Rectal smooth muscle tissue (tissue), 1 donor: ENCODE results near the gene TMEM108.

Experiments
- H3K27ac ChIP-seq: one replicate; pipeline ENCODE4 v1.7.0; 2013; ENCODE audit warnings: low read depth, low read length, inconsistent platforms
- H3K27me3 ChIP-seq: one replicate; pipeline ENCODE4 v1.7.0; 2013; ENCODE audit warnings: low read length; ENCODE audit not compliant: control insufficient read depth, insufficient read depth
- H3K36me3 ChIP-seq: one replicate; pipeline ENCODE4 v1.7.0; 2013; ENCODE audit warnings: low read length; ENCODE audit not compliant: control insufficient read depth, insufficient read depth
- H3K4me1 ChIP-seq: one replicate; pipeline ENCODE4 v1.7.0; 2013; ENCODE audit warnings: low read length; ENCODE audit not compliant: control insufficient read depth, insufficient read depth
- H3K4me3 ChIP-seq: one replicate; pipeline ENCODE4 v1.7.0; 2013; ENCODE audit warnings: low read length
- H3K9ac ChIP-seq: one replicate; pipeline ENCODE4 v1.7.0; 2013; ENCODE audit warnings: low read length

TMEM108 gene

DNA sequence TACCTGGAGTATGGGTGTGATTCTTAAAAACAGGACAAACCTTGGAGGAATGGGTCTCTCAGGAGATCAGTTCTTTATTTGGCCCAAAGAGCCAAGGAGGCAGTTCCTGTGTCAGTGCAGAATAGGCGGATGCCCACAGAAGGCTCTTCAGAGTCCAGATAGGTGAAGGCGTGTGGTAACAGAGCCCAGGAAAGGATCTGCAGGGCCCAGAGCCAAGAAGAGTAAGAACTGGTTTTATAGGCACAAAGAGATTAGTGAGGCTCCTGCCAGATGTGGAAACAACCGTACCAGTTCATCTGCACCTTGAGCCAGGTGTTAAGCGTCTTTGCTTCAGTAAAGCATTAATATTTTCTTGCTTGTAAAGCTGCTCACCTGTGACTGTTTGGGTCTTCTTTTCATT, 221.6 kb downstream of the TMEM108 start:
- Histone ChIP-seq H3K36me3 (no peaks in the 10 kb centered on the region), H3K4me3 (no peak overlapping the region), H3K27me3 (no peaks in the 10 kb centered on the region), H3K27ac (no peak overlapping the region), H3K9ac (no peak overlapping the region), H3K4me1 (no peaks in the 10 kb centered on the region)

DNA sequence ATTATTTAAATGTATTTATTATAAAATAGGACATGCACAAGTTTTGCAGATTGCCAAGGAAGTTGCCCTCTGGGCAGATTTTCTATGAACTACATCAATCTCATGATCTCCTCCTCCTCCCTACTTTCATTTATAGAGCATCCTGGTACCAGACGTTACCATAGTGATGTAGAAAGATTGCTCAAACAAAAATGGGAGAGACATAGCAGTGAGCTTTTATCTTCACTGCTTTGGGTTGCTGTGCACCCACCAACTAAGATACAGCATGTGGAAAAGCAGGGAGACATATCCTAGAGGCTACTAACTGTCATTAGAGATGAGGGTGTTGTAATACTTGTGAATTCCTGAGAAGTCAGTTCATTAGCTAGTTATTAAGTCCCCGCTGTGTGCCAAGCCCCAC, 224.1 kb downstream of the TMEM108 start:
- Histone ChIP-seq H3K9ac (no peak overlapping the region), H3K4me1 (no peaks in the 10 kb centered on the region), H3K36me3 (no peaks in the 10 kb centered on the region), H3K4me3 (no peak overlapping the region), H3K27me3 (no peaks in the 10 kb centered on the region), H3K27ac (no peak overlapping the region)

DNA sequence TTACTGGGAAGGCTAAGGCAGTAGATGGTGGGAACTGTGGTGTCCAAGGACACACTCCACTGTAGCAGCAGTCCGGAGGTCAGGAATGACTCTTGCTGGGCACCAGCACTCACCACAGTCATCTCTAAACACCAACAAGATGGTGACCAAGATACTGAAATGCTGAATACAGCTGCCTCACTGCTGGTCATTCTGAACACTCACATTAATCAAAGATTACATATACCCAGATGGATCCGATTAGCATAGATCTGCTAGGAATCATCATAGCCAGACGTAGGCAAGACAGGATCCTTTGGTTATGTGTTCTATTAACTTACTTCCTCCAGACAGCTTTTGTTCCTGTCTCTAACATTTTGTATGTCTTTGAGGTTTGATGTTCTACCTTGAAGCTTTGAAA, 226.7 kb downstream of the TMEM108 start:
- H3K36me3 ChIP-seq: no peaks in the 10 kb centered on the region
- no peak overlapping the region for H3K4me3 ChIP-seq
- no peaks in the 10 kb centered on the region for H3K4me1 ChIP-seq
- no peak overlapping the region for H3K9ac ChIP-seq
- H3K27ac ChIP-seq: no peak overlapping the region
- H3K27me3 ChIP-seq: no peaks in the 10 kb centered on the region

DNA sequence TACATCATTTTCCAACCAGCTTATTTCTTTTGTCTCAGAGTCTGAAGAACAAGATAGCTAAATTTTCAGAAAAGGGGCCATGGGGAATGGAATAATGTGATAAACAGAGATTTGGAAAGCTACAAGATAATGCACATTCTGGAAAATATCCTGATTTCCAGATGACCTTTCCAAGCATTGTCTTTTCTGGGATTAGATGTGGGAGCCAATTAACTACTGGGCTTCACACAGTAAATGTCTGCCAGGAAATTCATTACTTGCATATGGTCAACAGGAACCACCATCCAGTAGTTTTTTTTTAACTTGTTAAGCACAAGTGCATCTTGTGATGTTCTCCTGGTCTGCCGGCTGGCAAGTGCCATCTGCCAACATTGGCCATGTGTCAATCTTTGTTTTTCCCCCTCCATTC, 230.5 kb downstream of the TMEM108 start:
- no peak overlapping the region for H3K9ac ChIP-seq
- no peaks in the 10 kb centered on the region for H3K36me3 ChIP-seq
- H3K27me3 ChIP-seq: no peaks in the 10 kb centered on the region
- H3K4me3 ChIP-seq: no peak overlapping the region
- no peak overlapping the region for H3K27ac ChIP-seq
- H3K4me1 ChIP-seq: no peaks in the 10 kb centered on the region

DNA sequence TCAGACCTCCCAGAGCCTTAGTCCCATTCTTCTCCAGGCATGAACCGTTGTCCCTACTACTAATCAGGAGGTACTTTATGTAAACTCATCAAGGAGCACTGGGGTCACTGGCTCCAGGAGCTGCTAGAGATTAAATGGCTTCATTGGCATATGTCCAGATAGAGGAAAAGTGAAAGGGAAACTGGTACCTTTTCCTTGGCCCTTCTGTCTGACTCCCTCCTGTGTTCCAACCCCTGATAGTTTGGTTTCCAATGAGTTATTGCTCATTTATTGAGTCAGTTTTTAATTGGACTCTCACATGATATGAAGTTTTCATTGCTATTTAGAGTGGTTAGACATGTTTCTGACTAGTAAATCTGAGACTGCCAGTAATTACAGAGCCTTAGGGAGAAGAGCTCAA, 231.2 kb downstream of the TMEM108 start:
- no peak overlapping the region for H3K27ac ChIP-seq
- no peak overlapping the region for H3K4me3 ChIP-seq
- H3K4me1 ChIP-seq: no peaks in the 10 kb centered on the region
- no peaks in the 10 kb centered on the region for H3K27me3 ChIP-seq
- no peak overlapping the region for H3K9ac ChIP-seq
- H3K36me3 ChIP-seq: no peaks in the 10 kb centered on the region

DNA sequence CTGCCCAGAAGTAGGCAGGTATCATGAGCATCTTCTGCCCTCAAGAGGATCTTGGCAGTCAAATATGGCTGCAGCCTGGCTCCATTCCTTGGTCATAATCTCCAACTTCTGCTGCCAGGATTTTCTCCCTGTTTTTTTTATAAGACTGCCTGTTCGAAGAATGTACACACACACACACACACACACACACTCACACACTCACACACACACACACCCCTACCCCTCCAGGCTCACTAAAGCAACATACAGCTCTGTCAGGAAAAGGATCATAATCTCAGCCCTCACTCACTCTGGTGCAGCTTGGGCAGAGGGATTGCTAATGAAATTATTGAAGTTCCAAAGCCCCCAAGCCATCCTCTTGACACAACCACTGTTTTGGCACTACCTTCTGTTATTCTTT, 232.4 kb downstream of the TMEM108 start:
- Histone ChIP-seq H3K4me1 (no peaks in the 10 kb centered on the region), H3K9ac (no peak overlapping the region), H3K36me3 (no peaks in the 10 kb centered on the region), H3K27me3 (no peaks in the 10 kb centered on the region), H3K27ac (no peak overlapping the region), H3K4me3 (no peak overlapping the region)

GRCh38 chr3:133271042-133271441, 232.9 kb downstream of the TMEM108 start:
- Histone ChIP-seq H3K27me3 (no peaks in the 10 kb centered on the region), H3K27ac (no peak overlapping the region), H3K9ac (no peak overlapping the region), H3K4me1 (no peaks in the 10 kb centered on the region), H3K36me3 (no peaks in the 10 kb centered on the region), H3K4me3 (no peak overlapping the region)

- Histone ChIP-seq H3K9ac (no peak overlapping the region), H3K4me1 (no peaks in the 10 kb centered on the region), H3K27me3 (no peaks in the 10 kb centered on the region), H3K27ac (no peak overlapping the region), H3K36me3 (no peaks in the 10 kb centered on the region), H3K4me3 (no peak overlapping the region)
Observed at GRCh38 chr3:133271539-133271938, 233.3 kb downstream of the TMEM108 start.

GRCh38 chr3:133273346-133273745, 235.2 kb downstream of the TMEM108 start:
- Histone ChIP-seq H3K27me3 (no peaks in the 10 kb centered on the region), H3K9ac (no peak overlapping the region), H3K27ac (no peak overlapping the region), H3K36me3 (no peaks in the 10 kb centered on the region), H3K4me3 (no peak overlapping the region), H3K4me1 (no peaks in the 10 kb centered on the region)

GRCh38 chr3:133274477-133274876, 236.3 kb downstream of the TMEM108 start:
- no peaks in the 10 kb centered on the region for H3K27me3 ChIP-seq
- no peak overlapping the region for H3K27ac ChIP-seq
- H3K36me3 ChIP-seq: no peaks in the 10 kb centered on the region
- H3K4me3 ChIP-seq: no peak overlapping the region
- no peak overlapping the region for H3K9ac ChIP-seq
- no peaks in the 10 kb centered on the region for H3K4me1 ChIP-seq

GRCh38 chr3:133276594-133276993, 238.4 kb downstream of the TMEM108 start:
- H3K36me3 ChIP-seq: no peaks in the 10 kb centered on the region
- no peak overlapping the region for H3K4me3 ChIP-seq
- no peaks in the 10 kb centered on the region for H3K27me3 ChIP-seq
- peaks cover 2% of the 10 kb centered on the region for H3K4me1 ChIP-seq
- H3K27ac ChIP-seq: no peak overlapping the region
- no peak overlapping the region for H3K9ac ChIP-seq

DNA sequence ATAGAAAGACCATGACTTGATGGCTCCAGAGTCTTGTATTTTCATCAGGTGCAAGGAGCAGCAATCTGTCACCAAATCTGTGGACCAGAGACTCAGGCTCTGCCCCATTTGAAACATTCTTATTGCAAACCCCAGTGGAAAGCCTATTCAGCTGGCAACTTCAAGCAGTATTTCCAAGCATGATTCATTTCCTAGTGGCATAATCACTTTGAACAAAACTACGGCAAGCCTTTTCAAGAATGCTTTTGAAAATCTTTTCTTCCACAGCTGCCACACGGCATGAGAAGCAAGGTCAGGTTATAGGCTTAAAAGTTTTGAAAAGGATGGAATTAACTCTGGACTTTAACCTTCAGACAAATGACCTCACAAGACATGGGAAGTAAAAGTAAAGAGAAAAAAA, 239.6 kb downstream of the TMEM108 start:
- Histone ChIP-seq H3K4me3 (no peak overlapping the region), H3K36me3 (no peaks in the 10 kb centered on the region), H3K4me1 (peaks cover 2% of the 10 kb centered on the region), H3K9ac (no peak overlapping the region), H3K27ac (no peak overlapping the region), H3K27me3 (no peaks in the 10 kb centered on the region)

DNA sequence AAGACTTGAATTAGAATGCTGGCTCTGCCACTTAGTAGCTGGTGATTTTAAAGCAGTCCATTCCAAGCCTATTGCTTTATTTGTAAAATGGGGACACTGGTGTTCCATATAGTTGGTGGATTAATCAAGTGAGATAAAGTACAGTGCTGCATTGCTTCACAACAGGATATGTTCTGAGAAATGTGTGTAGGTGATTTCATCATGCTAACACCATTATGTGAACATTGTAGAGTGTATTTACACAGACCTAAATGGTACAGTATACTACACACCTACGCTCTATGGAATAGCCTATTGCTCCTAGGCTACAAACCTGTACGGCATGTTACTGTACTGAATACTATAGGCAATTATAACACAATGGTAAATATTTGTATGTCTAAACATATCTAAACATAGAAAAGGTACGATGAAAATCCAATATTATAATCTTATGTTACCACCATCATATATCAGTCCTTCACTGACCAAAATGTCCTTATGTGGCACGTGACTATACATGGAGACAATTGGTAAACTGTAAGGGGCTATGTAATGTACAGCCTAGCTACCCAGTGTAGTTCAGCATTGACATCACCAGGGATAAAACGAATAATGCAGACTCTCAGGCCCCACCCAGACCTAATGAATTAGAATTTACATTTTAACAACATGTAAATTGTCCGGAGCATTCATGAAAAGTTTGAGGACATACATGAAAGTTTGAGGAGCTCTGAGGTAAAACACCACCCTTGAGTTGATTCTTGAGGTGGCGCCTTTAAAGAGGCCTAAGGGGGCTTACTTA, 240.3 kb downstream of the TMEM108 start:
- no peaks in the 10 kb centered on the region for H3K36me3 ChIP-seq
- no peak overlapping the region for H3K9ac ChIP-seq
- H3K27me3 ChIP-seq: no peaks in the 10 kb centered on the region
- H3K4me3 ChIP-seq: no peak overlapping the region
- H3K27ac ChIP-seq: no peak overlapping the region
- peaks cover 2% of the 10 kb centered on the region for H3K4me1 ChIP-seq
